ENCODE data around the gene CAMK1D.
"Not testable (repeated sequence)": the region's sequence is repeated elsewhere in the genome, so short reads cannot be mapped to it uniquely, and the experiment has no call there.

CAMK1D gene

DNA sequence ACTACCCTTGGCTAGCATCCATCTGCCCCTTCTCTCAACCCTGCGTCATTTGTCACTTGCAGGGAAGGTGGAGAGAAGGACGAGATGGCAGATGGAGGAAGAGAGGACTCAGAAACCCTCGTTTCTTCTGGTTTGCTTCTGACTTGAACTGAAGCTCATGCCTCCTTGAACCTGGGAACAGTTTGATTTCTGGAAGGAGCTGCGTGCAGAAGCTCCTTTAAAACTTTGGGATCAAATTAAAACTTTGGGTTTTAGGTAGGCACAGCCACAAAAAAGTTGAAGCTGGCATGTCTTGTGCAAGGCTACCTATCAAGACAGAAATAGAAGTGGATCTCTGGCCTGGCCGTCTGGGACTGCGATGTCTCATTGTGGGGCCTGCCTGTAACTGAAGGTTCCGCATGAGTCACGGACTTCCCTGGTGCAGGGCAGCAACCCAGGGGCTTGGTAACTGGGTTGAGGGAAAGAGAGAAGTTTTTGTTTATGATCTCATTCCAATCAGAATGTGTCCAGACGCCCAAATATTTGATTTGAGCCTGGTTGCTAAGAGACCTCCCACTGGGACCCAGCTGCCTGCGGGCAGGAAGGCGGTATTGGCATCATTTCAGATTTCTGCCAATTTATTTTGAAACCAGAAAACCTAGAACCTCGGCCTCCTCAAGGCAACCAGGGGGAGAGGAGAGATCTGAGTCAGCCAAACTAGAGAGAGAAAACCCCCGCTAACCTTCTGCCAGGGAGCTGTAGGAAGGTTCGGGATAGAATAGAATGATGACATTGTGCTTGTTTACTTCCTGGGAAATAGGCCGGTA lies 15.8 kb upstream of the CAMK1D start:
- H3K4me3 ChIP-seq (ENCODE audit: low read depth, low read length), result no peak overlapping the region
- DNase-seq (ENCODE audit: low read depth), result no peak
- TF ChIP-seq, protein P1, sequence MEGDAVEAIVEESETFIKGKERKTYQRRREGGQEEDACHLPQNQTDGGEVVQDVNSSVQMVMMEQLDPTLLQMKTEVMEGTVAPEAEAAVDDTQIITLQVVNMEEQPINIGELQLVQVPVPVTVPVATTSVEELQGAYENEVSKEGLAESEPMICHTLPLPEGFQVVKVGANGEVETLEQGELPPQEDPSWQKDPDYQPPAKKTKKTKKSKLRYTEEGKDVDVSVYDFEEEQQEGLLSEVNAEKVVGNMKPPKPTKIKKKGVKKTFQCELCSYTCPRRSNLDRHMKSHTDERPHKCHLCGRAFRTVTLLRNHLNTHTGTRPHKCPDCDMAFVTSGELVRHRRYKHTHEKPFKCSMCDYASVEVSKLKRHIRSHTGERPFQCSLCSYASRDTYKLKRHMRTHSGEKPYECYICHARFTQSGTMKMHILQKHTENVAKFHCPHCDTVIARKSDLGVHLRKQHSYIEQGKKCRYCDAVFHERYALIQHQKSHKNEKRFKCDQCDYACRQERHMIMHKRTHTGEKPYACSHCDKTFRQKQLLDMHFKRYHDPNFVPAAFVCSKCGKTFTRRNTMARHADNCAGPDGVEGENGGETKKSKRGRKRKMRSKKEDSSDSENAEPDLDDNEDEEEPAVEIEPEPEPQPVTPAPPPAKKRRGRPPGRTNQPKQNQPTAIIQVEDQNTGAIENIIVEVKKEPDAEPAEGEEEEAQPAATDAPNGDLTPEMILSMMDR (IDR thresholded peaks at IDR 0.05; ENCODE audit: low read depth, low read length, missing control alignments), result no peak

DNA sequence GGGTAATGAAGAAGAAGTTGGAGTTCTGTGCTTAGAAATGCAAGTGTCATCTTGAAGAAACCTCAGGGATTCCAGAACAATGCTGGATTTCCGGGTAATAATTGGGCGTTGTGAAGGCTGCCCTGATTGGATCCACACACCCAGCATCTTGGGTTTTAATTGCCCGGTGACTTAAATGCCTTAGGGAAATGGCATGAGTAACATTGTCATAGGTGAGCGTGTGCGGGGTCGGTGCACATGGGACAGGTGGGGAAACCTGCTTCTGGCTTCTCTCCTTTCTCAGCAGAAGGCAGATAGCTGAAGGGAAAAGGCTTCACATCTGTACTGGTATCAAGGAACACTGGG lies 15.2 kb upstream of the CAMK1D start:
- DNase-seq (ENCODE audit: low read depth), result no peak
- H3K4me3 ChIP-seq (ENCODE audit: low read depth, low read length), result no peak overlapping the region
- TF ChIP-seq, protein P1 (IDR thresholded peaks at IDR 0.05; ENCODE audit: low read depth, low read length, missing control alignments), result no peak

DNA sequence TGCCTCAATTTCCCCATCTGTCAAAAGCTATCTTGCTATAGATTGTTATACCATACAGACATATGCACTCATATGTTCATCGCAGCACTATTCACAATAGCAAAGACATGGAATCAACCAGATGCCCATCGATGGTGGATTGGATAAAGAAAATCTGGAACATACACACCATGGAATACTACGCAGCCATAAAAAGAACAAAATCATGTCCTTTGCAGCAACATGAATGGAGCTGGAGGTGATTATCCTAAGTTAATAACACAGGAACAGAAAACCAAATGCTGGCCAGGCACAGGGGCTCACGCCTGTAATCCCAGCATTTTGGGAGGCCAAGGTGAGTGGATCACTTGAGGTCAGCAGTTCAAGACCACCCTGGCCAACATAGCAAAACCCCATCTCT lies 14.2 kb upstream of the CAMK1D start:
- not testable (repeated sequence) for H3K4me3 ChIP-seq (ENCODE audit: low read depth, low read length); DNase-seq (ENCODE audit: low read depth)

DNA sequence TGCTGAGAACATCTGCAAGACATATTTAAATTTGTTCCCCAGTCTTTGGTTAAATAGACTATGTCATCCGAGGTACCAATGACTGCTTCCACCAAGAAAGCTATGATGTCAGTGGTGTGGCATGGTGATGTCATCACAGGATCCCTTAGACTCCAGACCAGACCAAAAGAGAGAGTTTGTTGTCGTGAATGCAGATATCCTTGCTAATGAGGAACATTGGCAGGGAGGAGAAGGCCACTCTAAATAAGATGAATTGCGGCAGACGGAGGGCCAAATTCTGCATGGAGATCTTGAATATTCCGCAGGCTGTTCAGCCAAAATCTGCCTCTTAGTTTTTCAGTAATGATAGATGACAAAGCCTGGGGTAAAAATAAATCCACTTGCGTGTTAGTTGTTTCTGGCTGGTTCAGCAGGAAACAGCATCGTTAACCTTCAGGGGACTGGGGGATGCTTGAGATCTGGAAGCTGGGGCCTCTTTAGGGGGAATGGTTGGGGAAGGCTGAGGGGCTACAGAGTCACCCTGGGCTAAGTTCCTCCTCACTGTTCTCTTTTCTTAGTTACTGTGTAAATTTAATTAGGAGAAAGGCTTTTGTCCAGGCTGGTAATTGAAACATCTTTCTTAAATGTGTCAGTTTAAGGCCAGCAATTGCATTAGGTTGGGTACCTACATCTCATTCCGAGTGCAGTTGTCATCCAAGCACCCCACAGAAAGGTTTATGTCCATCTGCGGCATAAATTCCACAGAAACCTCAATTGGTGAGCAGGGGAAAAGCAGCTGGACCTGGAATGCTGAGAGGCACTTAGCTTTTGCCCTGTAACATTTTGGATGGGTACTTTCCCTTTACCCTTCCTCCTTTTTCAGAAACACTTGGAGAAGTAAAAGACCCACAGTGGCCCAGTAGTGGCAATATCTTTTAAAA lies 11.6 kb upstream of the CAMK1D start:
- no peak overlapping the region for H3K4me3 ChIP-seq (ENCODE audit: low read depth, low read length)
- TF ChIP-seq, protein P1 (IDR thresholded peaks at IDR 0.05; ENCODE audit: low read depth, low read length, missing control alignments), result no peak
- no peak for DNase-seq (ENCODE audit: low read depth)

DNA sequence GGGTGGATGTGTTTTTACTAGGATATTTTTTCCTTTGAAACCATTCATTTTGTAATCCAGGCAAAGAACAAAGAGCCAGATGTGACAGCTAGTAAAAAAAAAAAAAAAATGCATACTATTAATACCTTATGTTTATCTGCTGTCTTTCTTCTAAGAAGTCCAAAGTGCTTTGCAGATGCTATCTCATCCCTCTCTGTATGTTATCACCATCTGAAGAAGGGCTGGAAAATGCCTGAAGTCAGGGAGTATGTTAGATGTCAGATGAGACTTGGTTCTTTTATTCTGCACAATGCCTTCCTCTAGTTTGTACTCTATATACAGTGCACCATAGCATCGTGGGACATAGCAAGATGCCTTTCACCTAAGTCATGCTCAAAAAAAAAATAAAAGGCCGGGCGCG lies 10.4 kb upstream of the CAMK1D start:
- no peak overlapping the region for H3K4me3 ChIP-seq (ENCODE audit: low read depth, low read length)
- TF ChIP-seq, protein P1 (IDR thresholded peaks at IDR 0.05; ENCODE audit: low read depth, low read length, missing control alignments), result no peak
- DNase-seq (ENCODE audit: low read depth), result no peak

DNA sequence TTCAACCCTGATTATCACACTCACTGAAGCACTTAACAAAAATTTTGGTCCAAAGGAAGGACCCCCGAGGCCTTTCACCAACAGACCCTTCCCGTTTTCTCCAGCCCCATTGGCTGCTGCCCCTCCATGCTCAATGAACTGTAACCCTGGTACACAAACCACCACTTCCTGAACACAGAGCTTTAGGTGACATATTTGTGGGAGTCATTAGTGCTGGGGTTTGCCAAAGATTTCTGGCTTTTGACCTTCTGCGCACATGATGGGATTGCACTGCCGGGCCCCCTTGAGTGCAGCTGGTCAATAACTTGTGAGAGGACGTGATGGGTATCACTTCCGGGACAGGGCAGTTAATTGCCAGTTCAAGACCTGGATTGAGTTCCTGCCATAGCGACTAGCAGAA lies 9.0 kb upstream of the CAMK1D start:
- H3K4me3 ChIP-seq (ENCODE audit: low read depth, low read length), result no peak overlapping the region
- DNase-seq (ENCODE audit: low read depth), result no peak
- TF ChIP-seq, protein P1 (IDR thresholded peaks at IDR 0.05; ENCODE audit: low read depth, low read length, missing control alignments), result no peak

DNA sequence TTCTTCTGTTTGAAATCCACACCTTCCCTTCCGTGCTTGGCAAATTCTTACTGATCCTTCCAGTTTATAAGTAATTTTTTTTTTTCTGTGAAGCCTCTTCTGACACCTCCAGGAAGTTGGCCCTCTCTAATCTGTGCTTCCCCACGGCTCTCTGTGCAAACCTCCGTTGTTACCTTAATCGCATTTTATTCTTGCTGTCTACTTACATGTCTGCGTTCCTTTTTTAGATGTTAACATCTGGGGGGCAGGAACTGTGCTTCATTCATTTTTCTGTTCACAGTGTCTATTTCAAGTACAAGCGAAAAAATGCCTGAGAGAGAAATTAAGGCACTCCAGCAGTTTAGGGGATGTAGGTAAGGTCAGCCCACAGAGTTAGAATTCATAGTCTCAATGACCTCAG lies 8.4 kb upstream of the CAMK1D start:
- TF ChIP-seq, protein P1 (IDR thresholded peaks at IDR 0.05; ENCODE audit: low read depth, low read length, missing control alignments), result no peak
- no peak for DNase-seq (ENCODE audit: low read depth)
- no peak overlapping the region for H3K4me3 ChIP-seq (ENCODE audit: low read depth, low read length)
